Nephron progenitor cell (in vitro differentiated cells): ENCODE data around the gene AGO4.
"Not testable (repeated sequence)": the region's sequence is repeated elsewhere in the genome, so short reads cannot be mapped to it uniquely, and the experiment has no call there.

Experiments used
- DNase-seq: peaks from one replicate; pipeline ENCODE4 v3.0.0; 2021
- H3K27ac Mint-ChIP-seq: 2 replicates; pipeline ENCODE4 v1.8.0; 2021; ENCODE audit warnings: mild to moderate bottlenecking, moderate library complexity, mixed read lengths
- H3K27me3 Mint-ChIP-seq: 2 replicates; pipeline ENCODE4 v1.8.0; 2021; ENCODE audit warnings: mild to moderate bottlenecking, low read depth, mixed read lengths; ENCODE audit not compliant: poor library complexity
- H3K36me3 Mint-ChIP-seq: 2 replicates; pipeline ENCODE4 v1.8.0; 2021; ENCODE audit warnings: low read depth, mixed read lengths
- H3K4me1 Mint-ChIP-seq: 2 replicates; pipeline ENCODE4 v1.8.0; 2021; ENCODE audit warnings: mixed read lengths
- H3K4me3 Mint-ChIP-seq: 2 replicates; pipeline ENCODE4 v1.8.0; 2021; ENCODE audit warnings: mild to moderate bottlenecking, moderate library complexity, mixed read lengths
- H3K9me3 Mint-ChIP-seq: 2 replicates; pipeline ENCODE4 v1.8.0; 2021; ENCODE audit warnings: mild to moderate bottlenecking, moderate library complexity, mixed read lengths
- CTCF ChIP-seq: fragments of 200-600 bp; sonication (generic); IDR thresholded peaks from 2 replicates; pipeline ENCODE4 v1.5.0; 2021; ENCODE audit warnings: antibody characterized with exemption

AGO4 gene

GRCh38 chr1:35885961-35886558 lies 78.2 kb downstream of the AGO4 start:
- H3K27ac Mint-ChIP-seq, result peak overlapping the region; percentile 90
- peaks cover 24% of the 10 kb centered on the region for H3K36me3 Mint-ChIP-seq
- peak overlapping the region; percentile 73 for H3K4me3 Mint-ChIP-seq
- TF ChIP-seq CTCF, result no peak
- H3K9me3 Mint-ChIP-seq, result no peaks in the 10 kb centered on the region
- peak; percentile 63 for DNase-seq
- peaks cover 50% of the 10 kb centered on the region for H3K4me1 Mint-ChIP-seq
- H3K27me3 Mint-ChIP-seq, result peaks cover under 1% of the 10 kb centered on the region

GRCh38 chr1:35886577-35887431 lies 79.0 kb downstream of the AGO4 start:
- H3K36me3 Mint-ChIP-seq, result peaks cover 27% of the 10 kb centered on the region
- peak overlapping the region; percentile 90 for H3K27ac Mint-ChIP-seq
- no peaks in the 10 kb centered on the region for H3K9me3 Mint-ChIP-seq
- peak; percentile 36 for DNase-seq
- peaks cover 50% of the 10 kb centered on the region for H3K4me1 Mint-ChIP-seq
- TF ChIP-seq CTCF, result no peak
- no peaks in the 10 kb centered on the region for H3K27me3 Mint-ChIP-seq
- peak overlapping the region; percentile 73 for H3K4me3 Mint-ChIP-seq

- peak overlapping the region; percentile 73 for H3K4me3 Mint-ChIP-seq
- DNase-seq, result no peak
- H3K27ac Mint-ChIP-seq, result peak overlapping the region; percentile 90
- no peaks in the 10 kb centered on the region for H3K9me3 Mint-ChIP-seq
- TF ChIP-seq CTCF, result no peak
- no peaks in the 10 kb centered on the region for H3K27me3 Mint-ChIP-seq
- H3K4me1 Mint-ChIP-seq, result peaks cover 50% of the 10 kb centered on the region
- H3K36me3 Mint-ChIP-seq, result peaks cover 33% of the 10 kb centered on the region
Measured at GRCh38 chr1:35887508-35887907, 79.7 kb downstream of the AGO4 start.

- Mint-ChIP-seq H3K27ac (no peak overlapping the region), H3K27me3 (no peaks in the 10 kb centered on the region), H3K4me3 (no peak overlapping the region), H3K4me1 (peaks cover 50% of the 10 kb centered on the region), H3K9me3 (no peaks in the 10 kb centered on the region), H3K36me3 (peaks cover 33% of the 10 kb centered on the region)
- no peak for DNase-seq
- TF ChIP-seq CTCF, result no peak
Measured at GRCh38 chr1:35888255-35888654, 80.4 kb downstream of the AGO4 start.

- not testable (repeated sequence) for H3K27me3 Mint-ChIP-seq, H3K9me3 Mint-ChIP-seq, DNase-seq, H3K4me3 Mint-ChIP-seq, H3K27ac Mint-ChIP-seq
- Mint-ChIP-seq H3K36me3 (peaks cover 37% of the 10 kb centered on the region), H3K4me1 (peaks cover 49% of the 10 kb centered on the region)
Measured at GRCh38 chr1:35888981-35889380, 81.2 kb downstream of the AGO4 start.

GRCh38 chr1:35893051-35893879 lies 85.4 kb downstream of the AGO4 start:
- DNase-seq, result no peak
- Mint-ChIP-seq H3K36me3 (peaks cover 61% of the 10 kb centered on the region), H3K27me3 (no peaks in the 10 kb centered on the region), H3K9me3 (no peaks in the 10 kb centered on the region), H3K4me1 (peaks cover 7% of the 10 kb centered on the region), H3K27ac (no peak overlapping the region), H3K4me3 (no peak overlapping the region)
- TF ChIP-seq CTCF, result no peak
